Thyroid gland (tissue), 4 donors: ENCODE measurements around the gene RHOA. TPM values are rescaled to one million over a fixed set of nuclear protein-coding genes. Genes with fewer than 3 reads are reported as not detected.

Source experiments
- DNase-seq, 2 donors: peaks; one replicate each; pipeline ENCODE4 v3.0.0-alpha.2; 2019
- H3K27ac ChIP-seq, 3 donors: fragments of 200-600 bp; sonication (generic); 1 replicate in 2 of 3; 2 replicates in 1 of 3; pipeline ENCODE4 v1.5.1; 2016 to 2019; ENCODE audit warnings: mild to moderate bottlenecking in 1 of 3, moderate library complexity in 1 of 3
- H3K27me3 ChIP-seq: fragments of 200-600 bp; sonication (generic); one replicate; pipeline ENCODE4 v1.5.1; 2019
- H3K36me3 ChIP-seq, 2 donors: fragments of 200-600 bp; sonication (generic); one replicate each; pipeline ENCODE4 v1.5.1; 2016 to 2019
- H3K4me1 ChIP-seq, 2 donors: fragments of 200-600 bp; sonication (generic); one replicate each; pipeline ENCODE4 v1.5.1; 2017 to 2019
- H3K4me3 ChIP-seq, 3 donors: fragments of 200-600 bp; sonication (generic); replicated peaks in 1 of 3; 1 replicate in 2 of 3; 2 replicates in 1 of 3; pipeline ENCODE4 v1.5.1; 2016; ENCODE audit warnings: mild to moderate bottlenecking in 1 of 3
- H3K9me3 ChIP-seq: fragments of 200-600 bp; sonication (generic); one replicate; pipeline ENCODE4 v1.5.1; 2017
- CTCF ChIP-seq, 6 experiments: fragments of 200-600 bp in 3 of 6; fragments of 450-650 bp in 3 of 6; sonication (generic) in 3 of 6; IDR thresholded peaks; one replicate each; pipeline ENCODE4 v1.5.1; 2016 to 2019; ENCODE audit warnings: antibody characterized with exemption in 6 of 6, mild to moderate bottlenecking in 2 of 6, inconsistent platforms in 1 of 6, moderate library complexity in 1 of 6
- POLR2A ChIP-seq, 2 donors: fragments of 450-650 bp; IDR thresholded peaks; one replicate each; pipeline ENCODE4 v1.6.1; 2017; ENCODE audit warnings: antibody characterized with exemption in 2 of 2, mild to moderate bottlenecking in 2 of 2, moderate library complexity in 1 of 2
- WGBS, 2 donors: methylation state at CpG; one replicate each; pipeline ENCODE4 v1.1.5; 2017; 5-methylcytosine and 5-hydroxymethylcytosine counted together
- intact Hi-C: fragments of 100-400 bp; cut with DNase I; formaldehyde crosslinking; loops from one replicate; pipeline ENCODE4 v1.15.1; 2023
- total RNA-seq, 4 donors: library from RNA; depleted of rRNA; stranded (reverse); fragments of >200 nt; gene quantifications; one replicate each; pipeline ENCODE4 v1.2.3, GENCODE V29; 2016

RHOA gene
- total RNA-seq, 4 donors from 2014 or later, result 437 to 789 (median 587) TPM

- H3K36me3 ChIP-seq, result peaks cover 0 to 4% of the 10 kb centered on the region in 2 donors
- peaks cover 42 to 43% of the 10 kb centered on the region in 2 donors for H3K4me1 ChIP-seq
- no peaks in the 10 kb centered on the region for H3K9me3 ChIP-seq
- 41 to 44% methylated on average over 10 to 13 of the region's 16 CpGs for WGBS, 2 donors
- H3K27me3 ChIP-seq, result no peaks in the 10 kb centered on the region
- TF ChIP-seq CTCF (IDR thresholded peaks at IDR 0.05) (no peak), POLR2A (IDR thresholded peaks at IDR 0.05) (no peak)
- H3K27ac ChIP-seq, result peak overlapping the region; percentile 74 to 78 (median 77)
- peak overlapping the region; percentile 45 to 63 (median 60) for H3K4me3 ChIP-seq
- intact Hi-C loops, result loop anchor here (5.0 kb wide), 1 partner anchor 55 kb away; the partner anchor contains the start of gene GPX1
- DNase-seq, result no peak
Measured at GRCh38 chr3:49412632-49413337, 1.0 kb upstream of the RHOA start.

GRCh38 chr3:49411535-49411967 lies 225 bp downstream of the RHOA start:
- TF ChIP-seq POLR2A (IDR thresholded peaks at IDR 0.05) (no peak), CTCF (IDR thresholded peaks at IDR 0.05) (no peak)
- peaks cover 0 to 4% of the 10 kb centered on the region in 2 donors for H3K36me3 ChIP-seq
- H3K27ac ChIP-seq, result peak overlapping the region; percentile 89 to 95 (median 92)
- no peaks in the 10 kb centered on the region for H3K27me3 ChIP-seq
- H3K4me3 ChIP-seq, result peak overlapping the region; percentile 29 to 91 (median 68)
- DNase-seq, result peak; percentile 65 to 66
- intact Hi-C loops, result loop anchor here (5.0 kb wide), 1 partner anchor 54 kb away; the partner anchor contains the start of gene GPX1
- peaks cover 47 to 55% of the 10 kb centered on the region in 2 donors for H3K4me1 ChIP-seq
- WGBS, 2 donors, result 0% methylated on average over 1 to 5 of the region's 59 CpGs
- no peaks in the 10 kb centered on the region for H3K9me3 ChIP-seq

- 1% methylated on average over 32 to 33 of the region's 33 CpGs for WGBS, 2 donors
- H3K4me1 ChIP-seq, result peaks cover 53 to 59% of the 10 kb centered on the region in 2 donors
- intact Hi-C loops, result loop anchor here (5.0 kb wide), 1 partner anchor 54 kb away; the partner anchor contains the start of gene GPX1
- no peaks in the 10 kb centered on the region for H3K27me3 ChIP-seq
- peak overlapping the region; percentile 29 to 91 (median 68) for H3K4me3 ChIP-seq
- DNase-seq, result no peak
- H3K36me3 ChIP-seq, result peaks cover 0 to 4% of the 10 kb centered on the region in 2 donors
- H3K27ac ChIP-seq, result peak overlapping the region; percentile 89 to 95 (median 92)
- H3K9me3 ChIP-seq, result no peaks in the 10 kb centered on the region
- TF ChIP-seq POLR2A (IDR thresholded peaks at IDR 0.05) (no peak), CTCF (IDR thresholded peaks at IDR 0.05) (no peak)
Measured at GRCh38 chr3:49410846-49411534, 786 bp downstream of the RHOA start.

GRCh38 chr3:49410066-49410845 lies 1.5 kb downstream of the RHOA start:
- H3K4me1 ChIP-seq, result peaks cover 53 to 58% of the 10 kb centered on the region in 2 donors
- no peaks in the 10 kb centered on the region for H3K27me3 ChIP-seq
- H3K9me3 ChIP-seq, result no peaks in the 10 kb centered on the region
- peak overlapping the region in 2 of 3 donors; percentile 34 to 89 for H3K27ac ChIP-seq
- TF ChIP-seq POLR2A (IDR thresholded peaks at IDR 0.05), result no peak
- TF ChIP-seq CTCF (IDR thresholded peaks at IDR 0.05), result no peak
- H3K4me3 ChIP-seq, result peak overlapping the region in 2 of 3 donors; percentile 68 to 91
- DNase-seq, result no peak
- H3K36me3 ChIP-seq, result peaks cover 0 to 4% of the 10 kb centered on the region in 2 donors
- intact Hi-C loops, result loop anchor here (5.0 kb wide), 1 partner anchor 53 kb away; the partner anchor contains the start of gene GPX1
- WGBS, 2 donors, result 30 to 39% methylated on average over 4 of the region's 4 CpGs
